GM11168 (cell line): ENCODE measurements around the gene GNG13.
"Not testable (repeated sequence)": the region's sequence is repeated elsewhere in the genome, so short reads cannot be mapped to it uniquely, and the experiment has no call there.

Experiments
- in situ Hi-C: fragments of 300-500 bp; cut with MboI; formaldehyde crosslinking; loops from one replicate; pipeline ENCODE4 v1.12.0; 2022; ENCODE audit warnings: low sequenced_read_pairs; ENCODE audit not compliant: unreplicated experiment

GNG13 gene

DNA sequence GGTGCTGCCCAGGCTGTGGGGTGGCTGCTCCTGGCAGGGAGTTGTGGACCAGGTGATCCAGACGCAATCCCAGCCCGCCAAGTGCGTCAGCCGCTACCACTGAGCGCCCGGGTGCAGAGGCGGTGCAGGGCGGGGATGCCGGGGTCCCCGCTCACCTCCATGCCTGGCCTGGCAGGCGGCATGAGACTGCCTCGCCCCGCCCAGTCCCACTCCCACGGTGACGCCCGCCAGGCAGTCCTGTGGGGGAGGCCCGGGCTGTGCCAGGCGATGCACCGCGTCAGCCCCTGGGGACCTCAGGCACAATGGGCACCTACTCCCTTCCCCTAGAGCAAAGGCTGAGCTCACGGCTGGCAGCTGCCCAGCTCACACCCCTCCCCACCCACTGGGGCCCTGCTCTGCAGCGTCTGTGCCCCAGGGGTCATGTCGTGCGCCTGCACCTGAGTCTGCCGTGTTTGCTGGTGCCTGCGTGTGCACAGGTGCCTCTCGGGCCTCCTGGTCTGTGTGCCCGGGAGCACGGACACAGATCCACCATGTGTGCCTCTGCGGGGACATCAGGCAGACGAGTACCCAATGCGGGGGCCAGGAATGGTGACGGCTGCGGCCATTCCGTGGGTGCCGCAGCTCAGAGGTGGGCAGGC is 17.6 kb downstream of the GNG13 start:
- in situ Hi-C loops, result no loop called here

DNA sequence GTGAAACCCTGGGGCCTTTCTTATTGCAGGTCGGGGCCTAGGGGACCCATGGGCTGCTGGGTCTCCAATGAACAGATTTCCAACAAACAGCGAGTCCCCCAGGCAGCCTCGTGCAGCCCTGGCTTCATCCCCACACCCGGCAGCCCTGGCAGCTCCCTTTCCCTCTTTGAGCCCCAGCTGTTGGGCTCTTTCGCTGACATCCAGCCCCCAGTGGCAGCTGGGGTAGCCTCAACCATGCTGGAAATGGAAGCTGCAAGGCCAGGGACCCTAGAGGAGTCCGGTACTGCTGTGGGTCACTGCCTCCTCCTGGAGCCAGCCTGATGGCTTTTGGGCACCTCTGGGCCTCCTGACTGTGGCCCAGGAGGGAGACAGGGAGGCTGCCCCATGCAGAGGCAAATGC is 18.3 kb downstream of the GNG13 start:
- in situ Hi-C loops, result no loop called here

DNA sequence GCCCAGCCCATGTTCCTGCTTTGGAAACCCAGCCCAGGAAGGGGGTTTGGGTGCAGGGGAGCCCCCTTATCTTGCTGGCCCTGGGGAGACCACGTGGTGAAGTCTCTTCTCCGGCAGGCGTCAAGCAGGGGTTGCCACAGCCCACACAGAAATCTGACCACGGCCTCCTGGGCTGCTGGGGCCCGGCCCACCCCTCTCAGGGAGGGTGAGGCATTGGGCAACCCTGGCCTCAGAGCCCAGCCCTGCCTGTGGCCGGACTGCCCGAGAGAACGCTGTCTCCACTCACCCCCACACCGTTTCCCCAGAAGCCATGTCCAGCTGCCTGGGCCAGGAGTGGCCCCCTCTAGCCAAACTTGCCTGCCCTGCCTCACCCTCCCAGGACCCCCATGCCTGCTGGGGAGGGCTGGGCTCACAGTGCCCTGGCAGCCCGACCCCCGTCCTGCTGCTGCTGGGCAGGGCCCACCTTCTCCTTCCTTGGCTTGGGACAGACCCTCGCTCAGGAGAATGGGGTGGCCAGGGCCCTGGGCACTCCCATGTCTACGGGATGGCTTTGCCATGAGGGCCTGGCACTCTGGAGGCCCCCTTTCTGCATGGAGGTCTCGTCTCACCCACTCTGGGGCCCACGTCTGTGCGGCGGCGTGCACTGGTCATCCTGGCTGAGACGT is 19.1 kb downstream of the GNG13 start:
- in situ Hi-C loops, result no loop called here

GRCh38 chr16:780296-780695 is 20.2 kb downstream of the GNG13 start:
- in situ Hi-C loops, result no loop called here

GRCh38 chr16:779561-779960 is 21.0 kb downstream of the GNG13 start:
- in situ Hi-C loops, result no loop called here

GRCh38 chr16:778909-779527 is 21.5 kb downstream of the GNG13 start:
- in situ Hi-C loops, result no loop called here

GRCh38 chr16:778447-778846 is 22.1 kb downstream of the GNG13 start:
- in situ Hi-C loops, result no loop called here

DNA sequence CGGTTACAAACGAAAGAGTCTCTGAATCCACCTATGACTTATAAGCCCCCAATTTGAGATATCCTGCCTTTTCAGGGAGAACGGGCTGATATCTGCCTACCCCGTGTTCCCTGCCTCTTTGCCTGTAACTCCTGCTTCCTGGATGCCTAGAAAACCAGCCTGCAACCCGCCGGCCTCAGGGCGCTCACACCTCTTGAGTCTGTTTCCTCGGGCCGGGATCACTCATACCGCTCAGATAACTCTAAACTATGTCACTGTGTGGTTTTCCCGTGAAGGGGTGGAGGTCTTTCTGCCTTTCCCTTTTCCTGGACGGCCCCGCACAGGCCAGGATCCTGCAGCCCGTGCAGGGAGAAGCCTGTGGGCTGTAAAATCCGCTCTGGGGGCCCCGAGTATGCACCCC is 22.7 kb downstream of the GNG13 start:
- in situ Hi-C loops, result no loop called here

GRCh38 chr16:776824-777223 is 23.7 kb downstream of the GNG13 start:
- in situ Hi-C loops, result no loop called here

- in situ Hi-C loops, result not testable (repeated sequence)
These were observed 24.2 kb downstream of the GNG13 start for GRCh38 chr16:776298-776697.

GRCh38 chr16:775236-775796 is 25.2 kb downstream of the GNG13 start:
- in situ Hi-C loops, result no loop called here

- in situ Hi-C loops, result no loop called here
These were observed 26.2 kb downstream of the GNG13 start for GRCh38 chr16:774086-775001.

- in situ Hi-C loops, result no loop called here
These were observed 27.6 kb downstream of the GNG13 start for GRCh38 chr16:772959-773358.

DNA sequence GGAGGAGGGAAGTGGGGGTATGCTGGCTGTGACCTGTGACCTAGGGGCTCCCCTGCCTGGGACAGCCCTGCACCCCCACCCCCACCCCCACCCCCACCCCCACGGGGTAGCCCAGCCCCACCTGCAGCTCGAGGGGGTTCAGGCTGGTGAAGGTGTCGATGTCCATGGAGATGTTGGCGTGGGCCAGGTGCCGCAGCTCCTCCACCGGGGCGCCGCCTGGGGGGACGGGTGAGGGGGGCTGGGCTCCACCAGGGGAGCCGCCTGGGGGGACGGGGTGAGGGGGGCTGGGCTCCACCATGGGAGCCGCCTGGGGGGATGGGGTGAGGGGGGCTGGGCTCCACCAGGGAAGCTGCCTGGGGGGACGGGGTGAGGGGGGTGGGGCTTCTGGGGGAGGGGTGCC is 30.1 kb downstream of the GNG13 start:
- in situ Hi-C loops, result no loop called here

GRCh38 chr16:769934-770333 is 30.6 kb downstream of the GNG13 start:
- in situ Hi-C loops, result no loop called here

DNA sequence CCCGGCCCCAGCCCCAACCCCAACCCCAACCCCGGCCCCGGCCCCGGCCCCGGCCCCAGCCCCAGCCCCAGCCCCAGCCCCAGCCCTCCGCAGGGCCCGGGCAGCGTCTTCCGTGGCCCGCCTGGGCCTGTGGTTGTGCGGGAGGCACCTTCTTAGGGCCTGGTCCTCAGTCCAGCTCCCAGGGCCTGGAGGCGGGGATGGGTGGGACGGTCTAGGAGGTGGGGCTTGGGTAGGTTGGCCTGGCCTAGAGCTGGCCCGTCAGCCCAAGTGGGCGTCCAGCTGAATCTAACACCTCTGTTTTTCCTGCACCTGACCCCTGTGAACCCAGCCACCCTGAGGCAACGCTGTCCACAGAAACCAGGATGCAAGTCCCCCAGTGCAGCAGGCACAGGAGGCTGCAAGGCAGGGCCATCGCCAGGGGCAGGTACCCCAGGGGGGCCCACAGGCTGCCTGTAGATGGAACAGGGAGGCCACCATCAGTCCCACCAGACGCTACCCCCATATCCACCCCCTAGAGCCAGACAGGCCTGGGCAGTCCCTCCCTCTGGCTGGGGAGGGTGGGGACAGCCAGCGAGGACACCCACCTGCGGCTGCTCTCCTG is 31.2 kb downstream of the GNG13 start:
- in situ Hi-C loops, result no loop called here

DNA sequence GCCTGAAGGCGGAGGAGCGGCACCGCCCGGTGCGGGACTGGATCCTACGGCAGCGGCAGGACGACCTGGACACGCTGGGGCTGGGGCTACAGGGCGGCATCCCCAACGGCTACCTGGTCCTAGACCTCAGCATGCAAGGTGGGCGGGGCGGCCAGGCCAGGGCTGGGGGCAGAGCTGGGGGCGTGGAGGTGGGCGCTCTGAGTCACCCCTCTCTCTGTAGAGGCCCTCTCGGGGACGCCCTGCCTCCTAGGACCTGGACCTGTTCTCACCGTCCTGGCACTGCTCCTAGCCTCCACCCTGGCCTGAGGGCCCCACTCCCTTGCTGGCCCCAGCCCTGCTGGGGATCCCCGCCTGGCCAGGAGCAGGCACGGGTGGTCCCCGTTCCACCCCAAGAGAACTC is 32.1 kb downstream of the GNG13 start:
- in situ Hi-C loops, result no loop called here

GRCh38 chr16:767743-768235 is 32.7 kb downstream of the GNG13 start:
- in situ Hi-C loops, result no loop called here

DNA sequence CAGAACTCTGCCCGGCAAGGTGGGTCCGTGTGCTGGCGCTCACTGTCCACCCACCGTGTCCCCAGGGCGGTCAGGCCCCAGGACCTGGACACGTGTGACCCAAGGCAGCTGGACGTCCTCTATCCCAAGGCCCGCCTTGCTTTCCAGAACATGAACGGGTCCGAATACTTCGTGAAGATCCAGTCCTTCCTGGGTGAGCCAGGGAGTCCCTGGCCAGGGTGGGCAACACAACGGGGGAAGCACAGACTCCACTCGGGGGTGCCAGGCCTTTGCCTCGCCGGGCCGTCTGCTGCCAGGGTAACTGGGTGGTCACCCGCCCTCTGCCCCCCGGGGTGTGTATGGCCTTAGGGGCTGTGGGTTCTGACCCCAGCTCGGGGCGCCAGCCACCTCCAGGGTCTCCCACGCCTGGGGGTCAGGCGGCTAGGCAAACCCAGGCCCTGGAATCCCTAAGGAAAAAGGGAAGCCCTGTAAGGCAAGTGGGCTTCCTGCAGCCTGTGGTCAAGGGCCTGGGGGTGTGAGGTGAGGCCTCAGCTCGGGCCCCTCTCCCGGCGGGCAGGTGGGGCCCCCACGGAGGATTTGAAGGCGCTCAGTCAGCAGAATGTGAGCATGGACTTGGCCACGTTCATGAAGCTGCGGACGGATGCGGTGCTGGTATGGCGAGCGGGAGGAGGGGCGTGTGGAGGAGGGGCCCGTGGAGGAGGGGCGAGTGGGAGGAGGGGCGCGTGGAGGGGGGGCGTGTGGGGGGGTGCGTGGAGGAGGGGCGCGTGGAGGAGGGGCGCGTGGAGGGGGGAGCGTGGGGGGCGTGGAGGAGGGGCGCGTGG is 33.5 kb downstream of the GNG13 start:
- in situ Hi-C loops, result no loop called here
